Body of pancreas (tissue), 4 donors: Measurements from ENCODE around the gene VAV2.

Experiments used
- CTCF ChIP-seq, 7 experiments: fragments of 450-650 bp in 4 of 7; fragments of 200-600 bp in 3 of 7; sonication (generic) in 3 of 7; IDR thresholded peaks; one replicate each; pipeline ENCODE4 v1.5.1; 2016 to 2019; ENCODE audit warnings: antibody characterized with exemption in 7 of 7
- POLR2A ChIP-seq, 3 donors: fragments of 450-650 bp; IDR thresholded peaks; one replicate each; pipeline ENCODE4 v1.6.1; 2016; ENCODE audit warnings: antibody characterized with exemption in 3 of 3, mild to moderate bottlenecking in 2 of 3

GRCh38 chr9:133850937-133851336, 141.2 kb downstream of the VAV2 start:
- no peak for TF ChIP-seq POLR2A (IDR thresholded peaks at IDR 0.05)
- TF ChIP-seq CTCF (IDR thresholded peaks at IDR 0.05) = no peak
